HG02571 (cell line): ENCODE data around the gene LRRC8C.
"Not testable (repeated sequence)": the region's sequence is repeated elsewhere in the genome, so short reads cannot be mapped to it uniquely, and the experiment has no call there.

Experiments used
- ATAC-seq: cut with Tn5 transposase; IDR thresholded peaks from one replicate; pipeline ENCODE4 v1.9.1; 2021; ENCODE audit warnings: mild to moderate bottlenecking, moderate library complexity; ENCODE audit not compliant: unreplicated experiment

Gene LRRC8C

GRCh38 chr1:89701746-89702241, 68.9 kb downstream of the LRRC8C start:
- no peak for ATAC-seq

- ATAC-seq = no peak
Observed at GRCh38 chr1:89702520-89703045, 69.7 kb downstream of the LRRC8C start.

GRCh38 chr1:89703469-89703868, 70.5 kb downstream of the LRRC8C start:
- no peak for ATAC-seq

GRCh38 chr1:89704014-89704413, 71.1 kb downstream of the LRRC8C start:
- ATAC-seq = no peak

- ATAC-seq = not testable (repeated sequence)
Observed at GRCh38 chr1:89704885-89705284, 72.0 kb downstream of the LRRC8C start.

GRCh38 chr1:89705901-89706699, 73.2 kb downstream of the LRRC8C start:
- ATAC-seq = peak; percentile 62

GRCh38 chr1:89706700-89707012, 73.7 kb downstream of the LRRC8C start:
- ATAC-seq = no peak

GRCh38 chr1:89708751-89709375, 75.9 kb downstream of the LRRC8C start:
- no peak for ATAC-seq

- no peak for ATAC-seq
Observed at GRCh38 chr1:89710498-89711139, 77.7 kb downstream of the LRRC8C start.

GRCh38 chr1:89711140-89711778, 78.3 kb downstream of the LRRC8C start:
- no peak for ATAC-seq

- no peak for ATAC-seq
Observed at GRCh38 chr1:89712420-89712819, 79.5 kb downstream of the LRRC8C start.

GRCh38 chr1:89715677-89716076, 82.8 kb downstream of the LRRC8C start:
- ATAC-seq = no peak

GRCh38 chr1:89719502-89720306, 86.8 kb downstream of the LRRC8C start:
- ATAC-seq = peak; percentile 84

- ATAC-seq = no peak
Observed at GRCh38 chr1:89720839-89721238, 87.9 kb downstream of the LRRC8C start.

GRCh38 chr1:89721351-89721750, 88.4 kb downstream of the LRRC8C start:
- no peak for ATAC-seq

GRCh38 chr1:89723144-89723543, 90.2 kb downstream of the LRRC8C start:
- no peak for ATAC-seq

- no peak for ATAC-seq
Observed at GRCh38 chr1:89723863-89724262, 90.9 kb downstream of the LRRC8C start.

GRCh38 chr1:89724369-89725010, 91.6 kb downstream of the LRRC8C start:
- no peak for ATAC-seq

GRCh38 chr1:89725011-89725370, 92.1 kb downstream of the LRRC8C start:
- ATAC-seq = no peak

- ATAC-seq = no peak
Observed at GRCh38 chr1:89725631-89726030, 92.7 kb downstream of the LRRC8C start.
